ENCODE results near the gene HOXA3.

HOXA3 gene

GRCh38 chr7:27103489-27104226, 48.7 kb downstream of the HOXA3 start:
- DNase-seq (ENCODE audit: low read depth, low spot score): no peak

GRCh38 chr7:27102581-27103442, 49.6 kb downstream of the HOXA3 start, which contains the start of gene HOXA2:
Gene HOXA2 (minus strand): TSS chr7:27102683. CDS start chr7:27102500, 183 bp downstream.
- DNase-seq (ENCODE audit: low read depth, low spot score): no peak

GRCh38 chr7:27101957-27102580, 50.3 kb downstream of the HOXA3 start:
- DNase-seq (ENCODE audit: low read depth, low spot score): no peak

- DNase-seq (ENCODE audit: low read depth, low spot score): no peak
Observed at GRCh38 chr7:27101171-27101956, 51.0 kb downstream of the HOXA3 start.

- DNase-seq (ENCODE audit: low read depth, low spot score): no peak
Observed at GRCh38 chr7:27100694-27101170, 51.7 kb downstream of the HOXA3 start.

- DNase-seq (ENCODE audit: low read depth, low spot score): no peak
Observed at GRCh38 chr7:27099453-27100370, 52.7 kb downstream of the HOXA3 start.

GRCh38 chr7:27098578-27099451, 53.6 kb downstream of the HOXA3 start:
- DNase-seq (ENCODE audit: low read depth, low spot score): no peak

- DNase-seq (ENCODE audit: low read depth, low spot score): no peak
Observed at GRCh38 chr7:27097686-27098577, 54.5 kb downstream of the HOXA3 start.

GRCh38 chr7:27096768-27097514, 55.4 kb downstream of the HOXA3 start:
- DNase-seq (ENCODE audit: low read depth, low spot score): no peak

GRCh38 chr7:27095897-27096767, 56.3 kb downstream of the HOXA3 start, which contains the start of gene HOXA1:
Gene HOXA1 (minus strand): TSS chr7:27096000. CDS start chr7:27095912, 88 bp downstream.
- DNase-seq (ENCODE audit: low read depth, low spot score): no peak

GRCh38 chr7:27095050-27095896, 57.1 kb downstream of the HOXA3 start:
- no peak for DNase-seq (ENCODE audit: low read depth, low spot score)

- no peak for DNase-seq (ENCODE audit: low read depth, low spot score)
Observed at GRCh38 chr7:27094304-27095049, 57.9 kb downstream of the HOXA3 start.

GRCh38 chr7:27093184-27093895, 59.0 kb downstream of the HOXA3 start:
- DNase-seq (ENCODE audit: low read depth, low spot score): no peak

GRCh38 chr7:27092819-27093110, 59.6 kb downstream of the HOXA3 start:
- no peak for DNase-seq (ENCODE audit: low read depth, low spot score)

All from brain pericyte (primary cell).